HepG2 (cell line): ENCODE results near the gene TRPC6.

ENCODE experiments used
- BCL6 ChIP-seq: IDR thresholded peaks from 2 replicates; pipeline ENCODE4 v1.6.1; 2016; ENCODE audit warnings: missing genetic modification reagents, missing compliant biosample characterization
- FOXM1 ChIP-seq: sonication (generic); formaldehyde crosslinking; IDR thresholded peaks from 2 replicates; pipeline ENCODE4 v1.5.0; 2020; ENCODE audit warnings: missing genetic modification reagents
- KDM4B ChIP-seq: sonication (generic); formaldehyde crosslinking; IDR thresholded peaks from 2 replicates; pipeline ENCODE4 v1.4.0; 2020; ENCODE audit warnings: missing genetic modification reagents
- MEIS2 ChIP-seq: sonication (generic); formaldehyde crosslinking; IDR thresholded peaks from 2 replicates; pipeline ENCODE4 v1.9.0; 2021; ENCODE audit warnings: mild to moderate bottlenecking, missing genetic modification reagents
- MXI1 ChIP-seq: IDR thresholded peaks from 3 replicates; pipeline ENCODE4 v1.6.1; 2012; ENCODE audit warnings: low read depth, low read length, inconsistent platforms, borderline replicate concordance
- NFE2 ChIP-seq: sonication (generic); formaldehyde crosslinking; IDR thresholded peaks from 2 replicates; pipeline ENCODE4 v1.4.0; 2020; ENCODE audit warnings: missing genetic modification reagents
- PATZ1 ChIP-seq: sonication (generic); formaldehyde crosslinking; IDR thresholded peaks from 2 replicates; pipeline ENCODE4 v1.4.0; 2020; ENCODE audit warnings: missing genetic modification reagents
- PAWR ChIP-seq: sonication (generic); formaldehyde crosslinking; IDR thresholded peaks from 2 replicates; pipeline ENCODE4 v1.4.0; 2020; ENCODE audit warnings: missing genetic modification reagents, mild to moderate bottlenecking, borderline replicate concordance
- POLR2A ChIP-seq, 2 experiments: IDR thresholded peaks; 2 replicates each; pipeline ENCODE4 v1.6.1; 2011; ENCODE audit warnings: low read depth in 2 of 2, low read length in 2 of 2, mild to moderate bottlenecking in 1 of 2, moderate library complexity in 1 of 2; ENCODE audit not compliant: insufficient read depth in 1 of 2
- ZNF354B ChIP-seq: sonication (generic); formaldehyde crosslinking; IDR thresholded peaks from 2 replicates; pipeline ENCODE4 v1.8.0; 2022; ENCODE audit warnings: mild to moderate bottlenecking, missing genetic modification reagents
- ZNF431 ChIP-seq: sonication (generic); formaldehyde crosslinking; IDR thresholded peaks from 2 replicates; pipeline ENCODE4 v1.9.0; 2022; ENCODE audit warnings: missing genetic modification reagents, low read depth, mild to moderate bottlenecking, borderline replicate concordance
- ZNF710 ChIP-seq: sonication (generic); formaldehyde crosslinking; IDR thresholded peaks from 2 replicates; pipeline ENCODE4 v1.5.0; 2020; ENCODE audit warnings: mild to moderate bottlenecking, missing genetic modification reagents, borderline replicate concordance
- TF ChIP-seq, protein P1 (sequence below): sonication (generic); formaldehyde crosslinking; IDR thresholded peaks from 2 replicates; pipeline ENCODE4 v1.4.0; 2020; ENCODE audit warnings: missing genetic modification reagents, borderline replicate concordance
- TF ChIP-seq, protein P2 (sequence below), 2 experiments: sonication (generic) in 1 of 2; formaldehyde crosslinking in 1 of 2; IDR thresholded peaks; 2 replicates each; pipeline versions ENCODE4 v1.5.1 to v1.6.1; 2011 to 2020; ENCODE audit warnings: borderline replicate concordance in 1 of 2, low read depth in 1 of 2, low read length in 1 of 2, mild to moderate bottlenecking in 1 of 2, missing genetic modification reagents in 1 of 2, moderate library complexity in 1 of 2

DNA sequence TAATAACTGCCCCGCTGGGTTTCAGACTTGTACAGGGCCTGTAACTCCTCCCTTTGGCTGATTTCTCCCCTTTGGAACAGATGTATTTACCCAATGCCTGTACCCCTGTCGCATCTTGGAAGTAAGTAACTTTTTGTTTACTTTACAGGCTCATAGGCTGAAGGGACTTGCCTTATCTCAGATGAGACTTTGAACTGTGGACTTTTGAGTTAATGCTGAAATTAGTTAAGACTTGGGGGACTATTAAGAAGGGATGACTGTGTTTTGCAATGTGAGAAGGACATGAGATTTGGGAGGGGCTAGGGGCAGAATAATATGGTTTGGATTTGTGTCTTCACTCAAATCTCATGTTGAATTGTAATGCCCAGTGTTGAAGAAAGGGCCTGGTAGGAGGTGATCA lies 62.0 kb downstream of the TRPC6 start:
- TF ChIP-seq PATZ1 (no peak), BCL6 (CRISPR knock-in tag) (no peak), PAWR (CRISPR knock-in tag) (no peak), NFE2 (CRISPR knock-in tag) (no peak), KDM4B (CRISPR knock-in tag) (no peak), MXI1 (no peak), ZNF354B (no peak), ZNF710 (CRISPR knock-in tag) (no peak), MEIS2 (no peak), POLR2A (IDR thresholded peaks at IDR 0.05; ENCODE audit: insufficient read depth in 1 of 2, low read depth in 2 of 2, low read length in 2 of 2) (no peak), FOXM1 (CRISPR knock-in tag) (no peak), ZNF431 (CRISPR knock-in tag) (no peak)
- TF ChIP-seq, protein P1, sequence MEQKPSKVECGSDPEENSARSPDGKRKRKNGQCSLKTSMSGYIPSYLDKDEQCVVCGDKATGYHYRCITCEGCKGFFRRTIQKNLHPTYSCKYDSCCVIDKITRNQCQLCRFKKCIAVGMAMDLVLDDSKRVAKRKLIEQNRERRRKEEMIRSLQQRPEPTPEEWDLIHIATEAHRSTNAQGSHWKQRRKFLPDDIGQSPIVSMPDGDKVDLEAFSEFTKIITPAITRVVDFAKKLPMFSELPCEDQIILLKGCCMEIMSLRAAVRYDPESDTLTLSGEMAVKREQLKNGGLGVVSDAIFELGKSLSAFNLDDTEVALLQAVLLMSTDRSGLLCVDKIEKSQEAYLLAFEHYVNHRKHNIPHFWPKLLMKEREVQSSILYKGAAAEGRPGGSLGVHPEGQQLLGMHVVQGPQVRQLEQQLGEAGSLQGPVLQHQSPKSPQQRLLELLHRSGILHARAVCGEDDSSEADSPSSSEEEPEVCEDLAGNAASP: no peak
- TF ChIP-seq, protein P2, sequence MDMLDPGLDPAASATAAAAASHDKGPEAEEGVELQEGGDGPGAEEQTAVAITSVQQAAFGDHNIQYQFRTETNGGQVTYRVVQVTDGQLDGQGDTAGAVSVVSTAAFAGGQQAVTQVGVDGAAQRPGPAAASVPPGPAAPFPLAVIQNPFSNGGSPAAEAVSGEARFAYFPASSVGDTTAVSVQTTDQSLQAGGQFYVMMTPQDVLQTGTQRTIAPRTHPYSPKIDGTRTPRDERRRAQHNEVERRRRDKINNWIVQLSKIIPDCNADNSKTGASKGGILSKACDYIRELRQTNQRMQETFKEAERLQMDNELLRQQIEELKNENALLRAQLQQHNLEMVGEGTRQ (IDR thresholded peaks at IDR 0.05; ENCODE audit: low read depth, low read length): no peak
- TF ChIP-seq, protein P2 (CRISPR knock-in tag; IDR thresholded peaks at IDR 0.05; ENCODE audit: borderline replicate concordance): no peak
